ENCODE results near the gene WDFY2. TPM values are rescaled to one million over a fixed set of nuclear protein-coding genes. Genes with fewer than 3 reads are reported as not detected.

The WDFY2 gene
- total RNA-seq, 1 experiment from 2014 or later, result 14.1 TPM

DNA sequence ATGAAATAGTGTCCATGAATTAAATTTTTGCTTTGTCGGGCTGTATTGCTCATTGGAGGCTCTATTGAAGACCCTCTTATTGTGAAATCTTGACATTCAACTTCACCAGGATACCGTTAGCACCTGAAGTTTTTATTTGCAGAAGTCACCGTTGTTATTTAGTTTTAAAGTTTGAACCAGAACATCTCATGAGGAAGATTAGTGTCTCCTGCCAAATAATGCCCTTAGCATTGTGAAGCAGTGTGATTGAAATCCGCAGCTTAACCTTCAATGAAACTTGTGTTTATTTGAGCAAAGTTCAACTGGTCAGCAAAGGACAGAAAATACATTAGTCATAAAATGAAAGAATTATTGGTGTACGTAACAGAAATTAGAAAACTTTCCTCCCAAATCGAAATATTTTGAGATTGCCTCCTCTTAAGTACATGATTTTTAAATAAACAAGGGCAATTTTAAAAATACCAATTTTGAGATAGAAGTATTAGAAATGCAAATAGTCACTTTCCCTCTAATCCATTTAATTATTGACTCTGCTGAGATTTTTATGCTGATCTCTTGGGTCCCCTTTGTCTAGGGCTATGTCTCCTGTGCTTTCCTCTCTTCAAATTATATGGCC lies 84.4 kb downstream of the WDFY2 start:
- no peaks in the 10 kb centered on the region for H4K20me1 ChIP-seq (ENCODE audit: insufficient read depth)
- no peak overlapping the region for H3K4me3 ChIP-seq
- no peak overlapping the region for H3K27ac ChIP-seq
- H3K36me3 ChIP-seq (ENCODE audit: low read depth), result no peaks in the 10 kb centered on the region
- H3K9me2 ChIP-seq (ENCODE audit: insufficient read depth), result no peaks in the 10 kb centered on the region
- peaks cover 27% of the 10 kb centered on the region for H3K4me1 ChIP-seq (replicated peaks; ENCODE audit: insufficient read depth)
- TF ChIP-seq, protein P1, sequence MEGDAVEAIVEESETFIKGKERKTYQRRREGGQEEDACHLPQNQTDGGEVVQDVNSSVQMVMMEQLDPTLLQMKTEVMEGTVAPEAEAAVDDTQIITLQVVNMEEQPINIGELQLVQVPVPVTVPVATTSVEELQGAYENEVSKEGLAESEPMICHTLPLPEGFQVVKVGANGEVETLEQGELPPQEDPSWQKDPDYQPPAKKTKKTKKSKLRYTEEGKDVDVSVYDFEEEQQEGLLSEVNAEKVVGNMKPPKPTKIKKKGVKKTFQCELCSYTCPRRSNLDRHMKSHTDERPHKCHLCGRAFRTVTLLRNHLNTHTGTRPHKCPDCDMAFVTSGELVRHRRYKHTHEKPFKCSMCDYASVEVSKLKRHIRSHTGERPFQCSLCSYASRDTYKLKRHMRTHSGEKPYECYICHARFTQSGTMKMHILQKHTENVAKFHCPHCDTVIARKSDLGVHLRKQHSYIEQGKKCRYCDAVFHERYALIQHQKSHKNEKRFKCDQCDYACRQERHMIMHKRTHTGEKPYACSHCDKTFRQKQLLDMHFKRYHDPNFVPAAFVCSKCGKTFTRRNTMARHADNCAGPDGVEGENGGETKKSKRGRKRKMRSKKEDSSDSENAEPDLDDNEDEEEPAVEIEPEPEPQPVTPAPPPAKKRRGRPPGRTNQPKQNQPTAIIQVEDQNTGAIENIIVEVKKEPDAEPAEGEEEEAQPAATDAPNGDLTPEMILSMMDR (conservative IDR thresholded peaks at IDR 0.05), result no peak
- no peak for TF ChIP-seq EZH2 (IDR thresholded peaks at IDR 0.05; ENCODE audit: low read depth)
- no peak overlapping the region for H2AFZ ChIP-seq
- DNase-seq, result no peak
- no TSS peak for BruUV-seq (replicated peaks)
- ChIA-PET POLR2A (ENCODE audit: unreplicated experiment) (no interaction called here), CTCF (no interaction called here)
- no peaks in the 10 kb centered on the region; the same call in 1 of the 2 replicates for H3K9me3 ChIP-seq (ENCODE audit: insufficient read depth, low read depth)
- no peak overlapping the region for H3K4me2 ChIP-seq
- 0 out of 2 replicates have a peak, but pooled peaks cover 5% of the 10 kb centered on the region for H3F3A ChIP-seq (ENCODE audit: insufficient read depth, low read depth)
- H3K79me2 ChIP-seq (ENCODE audit: low read depth), result peaks cover 28% of the 10 kb centered on the region
- intact Hi-C loops (cut with micrococcal nuclease; ENCODE audit: unreplicated experiment), result loop anchor here (1.0 kb wide), 1 partner anchor 17 kb away; no protein-coding TSS in a partner anchor
- H3K27me3 ChIP-seq (ENCODE audit: insufficient read depth, low read depth), result no peaks in the 10 kb centered on the region

DNA sequence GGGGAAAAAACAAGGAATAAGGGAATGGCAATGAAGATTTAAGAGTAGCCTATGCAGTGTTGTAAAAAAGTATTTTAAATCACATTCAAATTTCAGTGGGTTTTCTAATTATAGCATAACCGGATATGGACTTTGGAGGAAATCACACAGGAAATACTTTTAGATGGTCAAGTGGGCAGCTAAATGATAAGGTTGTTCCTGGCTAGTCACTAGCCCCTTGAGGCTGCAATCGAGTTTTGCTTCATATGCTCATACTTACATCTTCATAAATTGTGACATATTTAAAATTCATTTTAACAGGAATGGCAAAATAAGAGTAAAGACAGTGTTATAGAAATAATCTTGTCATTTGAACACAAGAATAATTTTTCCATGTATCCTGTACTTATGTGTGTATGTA lies 88.9 kb downstream of the WDFY2 start:
- Histone ChIP-seq H2AFZ (no peak overlapping the region), H4K20me1 (ENCODE audit: insufficient read depth) (no peaks in the 10 kb centered on the region), H3F3A (ENCODE audit: insufficient read depth, low read depth) (peaks cover 18% of the 10 kb centered on the region; the same call in 1 of the 2 replicates), H3K4me3 (no peak overlapping the region), H3K79me2 (ENCODE audit: low read depth) (peaks cover 39% of the 10 kb centered on the region), H3K9me3 (ENCODE audit: insufficient read depth, low read depth) (no peaks in the 10 kb centered on the region; the same call in 1 of the 2 replicates), H3K27ac (peak overlapping the region; percentile 90), H3K36me3 (ENCODE audit: low read depth) (no peaks in the 10 kb centered on the region), H3K4me1 (replicated peaks; ENCODE audit: insufficient read depth) (peaks cover 43% of the 10 kb centered on the region), H3K4me2 (peak overlapping the region; percentile 82), H3K27me3 (ENCODE audit: insufficient read depth, low read depth) (no peaks in the 10 kb centered on the region), H3K9me2 (ENCODE audit: insufficient read depth) (no peaks in the 10 kb centered on the region)
- no peak for TF ChIP-seq EZH2 (IDR thresholded peaks at IDR 0.05; ENCODE audit: low read depth)
- TF ChIP-seq, protein P1 (conservative IDR thresholded peaks at IDR 0.05), result no peak
- no TSS peak for BruUV-seq (replicated peaks)
- ChIA-PET POLR2A (ENCODE audit: unreplicated experiment) (no interaction called here), CTCF (no interaction called here)
- intact Hi-C loops (cut with micrococcal nuclease; ENCODE audit: unreplicated experiment), result no loop called here
- no peak for DNase-seq

DNA sequence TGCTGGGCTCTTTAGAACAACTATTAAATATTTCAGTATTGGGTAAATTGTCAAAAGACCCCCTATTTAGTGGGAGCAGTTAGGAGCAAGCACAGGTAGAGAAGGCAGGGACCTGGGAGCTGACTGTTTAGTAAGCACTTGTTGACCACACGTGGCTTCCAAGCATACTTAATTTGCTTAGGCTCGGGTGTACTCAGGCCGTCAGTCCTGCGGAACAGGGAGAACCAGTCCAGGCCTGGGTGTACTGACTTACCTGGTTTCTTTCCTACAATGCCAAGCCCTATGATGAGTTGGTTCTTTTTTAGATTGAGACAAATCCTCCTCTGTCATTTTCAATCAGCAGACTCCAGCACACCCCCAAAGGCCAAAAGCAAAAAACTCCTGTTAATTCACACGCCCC lies 90.0 kb downstream of the WDFY2 start:
- Histone ChIP-seq H3K27me3 (ENCODE audit: insufficient read depth, low read depth) (no peaks in the 10 kb centered on the region), H3K36me3 (ENCODE audit: low read depth) (no peaks in the 10 kb centered on the region), H3K9me3 (ENCODE audit: insufficient read depth, low read depth) (no peaks in the 10 kb centered on the region; the same call in 1 of the 2 replicates), H3F3A (ENCODE audit: insufficient read depth, low read depth) (peaks cover 18% of the 10 kb centered on the region; the same call in 1 of the 2 replicates), H3K4me3 (peak overlapping the region; percentile 45; the same call in 1 of the 2 replicates), H2AFZ (no peak overlapping the region), H3K79me2 (ENCODE audit: low read depth) (peaks cover 37% of the 10 kb centered on the region), H3K27ac (peak overlapping the region; percentile 90), H3K9me2 (ENCODE audit: insufficient read depth) (no peaks in the 10 kb centered on the region), H4K20me1 (ENCODE audit: insufficient read depth) (no peaks in the 10 kb centered on the region), H3K4me1 (replicated peaks; ENCODE audit: insufficient read depth) (peaks cover 39% of the 10 kb centered on the region), H3K4me2 (peak overlapping the region; percentile 82)
- ChIA-PET POLR2A (ENCODE audit: unreplicated experiment) (interaction anchor here (1.0 kb wide), 1 partner anchor 221 kb away, joined by 11 read pairs; the partner anchor contains the start of gene INTS6), CTCF (no interaction called here)
- peak; percentile 85 to 96 for DNase-seq
- TF ChIP-seq EZH2 (IDR thresholded peaks at IDR 0.05; ENCODE audit: low read depth), result no peak
- TF ChIP-seq, protein P1 (conservative IDR thresholded peaks at IDR 0.05), result no peak
- intact Hi-C loops (cut with micrococcal nuclease; ENCODE audit: unreplicated experiment), result loop anchor here (1.0 kb wide), 3 partner anchors 29 to 90 kb away; partner anchors contain the start of gene WDFY2
- BruUV-seq (replicated peaks), result no TSS peak

Data from PC-9 (cell line).